ENCODE measurements around the gene MCHR1. TPM values are rescaled to one million over a fixed set of nuclear protein-coding genes. Genes with fewer than 3 reads are reported as not detected.
"Not testable (repeated sequence)": the region's sequence is repeated elsewhere in the genome, so short reads cannot be mapped to it uniquely, and the experiment has no call there.

Gene MCHR1
- total RNA-seq, 1 donor from 2014 or later = not detected

DNA sequence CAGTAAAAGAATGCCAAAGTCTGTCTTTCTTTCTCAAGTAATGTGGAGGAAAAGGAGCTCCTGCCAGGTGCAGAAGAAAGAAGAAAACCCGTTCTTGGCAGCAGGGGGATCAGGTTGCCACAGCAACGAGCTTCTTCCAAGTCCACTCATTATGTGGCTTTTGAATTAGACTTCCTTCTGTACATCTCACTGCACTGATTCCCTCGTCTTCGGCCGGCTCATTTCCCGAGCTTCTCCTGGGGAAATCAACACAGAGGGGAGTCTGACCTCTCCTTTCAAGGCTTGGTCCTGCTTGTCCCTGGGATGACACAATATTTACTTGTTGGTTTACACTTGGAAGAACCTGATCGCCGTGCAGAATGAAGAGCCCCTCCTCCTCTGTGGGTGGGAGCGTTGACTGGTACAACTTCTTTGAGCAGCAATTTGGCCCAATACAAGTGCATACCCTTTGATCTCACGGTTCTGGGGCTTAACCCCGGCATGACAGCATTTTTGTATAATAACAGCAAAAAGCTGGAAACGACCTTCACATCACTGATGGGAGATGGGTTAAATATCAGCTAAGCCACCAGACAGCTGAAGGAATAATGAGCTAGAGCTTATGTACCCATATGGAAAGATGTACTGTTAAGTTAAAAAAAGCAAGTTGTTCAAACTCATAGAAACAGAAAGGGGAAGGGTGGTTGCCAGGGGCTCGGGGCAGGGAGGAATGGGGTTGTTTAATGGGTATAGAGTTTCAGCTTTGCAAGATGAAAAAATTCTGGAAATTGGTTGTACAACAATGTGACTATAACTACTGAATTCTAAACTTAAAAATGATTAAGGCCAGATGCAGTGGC is 35.4 kb downstream of the MCHR1 start:
- Histone ChIP-seq H3K36me3 (ENCODE audit: control insufficient read depth, insufficient read depth, low read length) (no peaks in the 10 kb centered on the region), H3K27me3 (ENCODE audit: control insufficient read depth, insufficient read depth, low read length) (peaks cover 15% of the 10 kb centered on the region), H3K4me3 (ENCODE audit: low read depth, low read length) (no peak overlapping the region)
- TF ChIP-seq, protein P1, sequence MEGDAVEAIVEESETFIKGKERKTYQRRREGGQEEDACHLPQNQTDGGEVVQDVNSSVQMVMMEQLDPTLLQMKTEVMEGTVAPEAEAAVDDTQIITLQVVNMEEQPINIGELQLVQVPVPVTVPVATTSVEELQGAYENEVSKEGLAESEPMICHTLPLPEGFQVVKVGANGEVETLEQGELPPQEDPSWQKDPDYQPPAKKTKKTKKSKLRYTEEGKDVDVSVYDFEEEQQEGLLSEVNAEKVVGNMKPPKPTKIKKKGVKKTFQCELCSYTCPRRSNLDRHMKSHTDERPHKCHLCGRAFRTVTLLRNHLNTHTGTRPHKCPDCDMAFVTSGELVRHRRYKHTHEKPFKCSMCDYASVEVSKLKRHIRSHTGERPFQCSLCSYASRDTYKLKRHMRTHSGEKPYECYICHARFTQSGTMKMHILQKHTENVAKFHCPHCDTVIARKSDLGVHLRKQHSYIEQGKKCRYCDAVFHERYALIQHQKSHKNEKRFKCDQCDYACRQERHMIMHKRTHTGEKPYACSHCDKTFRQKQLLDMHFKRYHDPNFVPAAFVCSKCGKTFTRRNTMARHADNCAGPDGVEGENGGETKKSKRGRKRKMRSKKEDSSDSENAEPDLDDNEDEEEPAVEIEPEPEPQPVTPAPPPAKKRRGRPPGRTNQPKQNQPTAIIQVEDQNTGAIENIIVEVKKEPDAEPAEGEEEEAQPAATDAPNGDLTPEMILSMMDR (IDR thresholded peaks at IDR 0.05; ENCODE audit: insufficient read depth, low read length, severe bottlenecking) = no peak
- DNase-seq (ENCODE audit: low read depth) (peak; percentile 38), FAIRE-seq (no peak)

GRCh38 chr22:40716116-40716515 is 36.8 kb downstream of the MCHR1 start:
- no peaks in the 10 kb centered on the region for H3K36me3 ChIP-seq (ENCODE audit: control insufficient read depth, insufficient read depth, low read length)
- FAIRE-seq = no peak
- no peak for DNase-seq (ENCODE audit: low read depth)

GRCh38 chr22:40717657-40718056 is 38.4 kb downstream of the MCHR1 start:
- DNase-seq (ENCODE audit: low read depth); FAIRE-seq; H3K36me3 ChIP-seq (ENCODE audit: control insufficient read depth, insufficient read depth, low read length); H3K4me3 ChIP-seq (ENCODE audit: low read depth, low read length): not testable (repeated sequence)
- H3K27me3 ChIP-seq (ENCODE audit: control insufficient read depth, insufficient read depth, low read length) = peaks cover 20% of the 10 kb centered on the region

More at GRCh38 chr22:40716116-40716515, 36.8 kb downstream of the MCHR1 start:
- peaks cover 19% of the 10 kb centered on the region for H3K27me3 ChIP-seq (ENCODE audit: control insufficient read depth, insufficient read depth, low read length)
- H3K4me3 ChIP-seq (ENCODE audit: low read depth, low read length) = no peak overlapping the region
- TF ChIP-seq, protein P1 (IDR thresholded peaks at IDR 0.05; ENCODE audit: insufficient read depth, low read length, severe bottlenecking) = no peak

DNA sequence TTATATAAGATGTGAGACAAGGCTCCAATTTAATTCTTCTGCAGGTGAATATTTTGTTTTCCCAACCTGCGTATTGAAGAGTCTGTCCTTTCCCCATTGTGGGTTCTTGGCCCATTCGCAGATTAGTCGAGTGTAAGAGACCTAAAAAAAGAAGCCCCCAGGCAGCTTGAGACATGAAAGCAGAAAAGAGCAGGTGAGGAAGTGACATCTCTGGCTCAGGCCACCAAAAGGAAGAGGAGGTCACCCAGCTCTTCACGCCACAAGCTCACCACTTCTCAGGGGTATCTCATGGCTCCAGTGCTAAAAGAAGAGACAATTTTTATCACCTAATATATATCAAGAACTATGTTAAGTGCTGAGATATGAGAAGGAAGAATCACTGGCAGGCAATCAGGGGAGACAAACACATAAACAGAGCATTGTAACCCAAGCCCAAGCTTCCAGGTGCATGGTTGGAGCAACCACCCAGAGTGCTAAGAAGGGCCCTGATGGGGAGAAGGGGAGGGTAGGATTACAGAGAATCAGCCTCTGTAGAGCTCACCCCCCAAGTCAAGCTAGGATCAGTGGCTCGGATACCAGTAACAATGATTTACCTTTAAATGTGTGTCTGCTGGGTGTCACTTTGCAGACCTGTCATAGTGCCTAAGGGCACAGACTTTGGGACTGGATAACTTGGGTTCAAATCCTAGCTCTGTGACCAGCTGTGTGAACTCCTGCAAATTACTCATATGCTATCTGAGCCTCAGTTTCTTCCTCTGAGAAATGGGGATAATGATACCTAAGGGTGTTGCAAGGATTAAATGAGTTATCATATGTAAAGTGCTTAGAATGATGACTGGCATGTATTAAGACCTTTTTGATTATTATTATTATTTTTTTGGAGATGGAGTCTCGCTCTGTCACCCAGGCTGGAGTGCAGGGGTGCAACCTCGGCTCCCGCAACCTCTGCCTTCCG is 39.2 kb downstream of the MCHR1 start:
- DNase-seq (ENCODE audit: low read depth) (no peak), FAIRE-seq (peak; percentile 43)
- Histone ChIP-seq H3K36me3 (ENCODE audit: control insufficient read depth, insufficient read depth, low read length) (no peaks in the 10 kb centered on the region), H3K27me3 (ENCODE audit: control insufficient read depth, insufficient read depth, low read length) (peaks cover 14% of the 10 kb centered on the region), H3K4me3 (ENCODE audit: low read depth, low read length) (no peak overlapping the region)
- TF ChIP-seq, protein P1 (IDR thresholded peaks at IDR 0.05; ENCODE audit: insufficient read depth, low read length, severe bottlenecking) = no peak

- FAIRE-seq (no peak), DNase-seq (ENCODE audit: low read depth) (no peak)
- Histone ChIP-seq H3K36me3 (ENCODE audit: control insufficient read depth, insufficient read depth, low read length) (no peaks in the 10 kb centered on the region), H3K27me3 (ENCODE audit: control insufficient read depth, insufficient read depth, low read length) (peaks cover 14% of the 10 kb centered on the region), H3K4me3 (ENCODE audit: low read depth, low read length) (no peak overlapping the region)
- TF ChIP-seq, protein P1 (IDR thresholded peaks at IDR 0.05; ENCODE audit: insufficient read depth, low read length, severe bottlenecking) = no peak
Observed at GRCh38 chr22:40719599-40719998, 40.3 kb downstream of the MCHR1 start.

GRCh38 chr22:40720156-40720537 is 40.9 kb downstream of the MCHR1 start:
- DNase-seq (ENCODE audit: low read depth); H3K4me3 ChIP-seq (ENCODE audit: low read depth, low read length); H3K36me3 ChIP-seq (ENCODE audit: control insufficient read depth, insufficient read depth, low read length); FAIRE-seq: not testable (repeated sequence)
- H3K27me3 ChIP-seq (ENCODE audit: control insufficient read depth, insufficient read depth, low read length) = peaks cover 14% of the 10 kb centered on the region
